H9 (cell line): ENCODE measurements around the gene HS3ST2. TPM values are rescaled to one million over a fixed set of nuclear protein-coding genes. Genes with fewer than 3 reads are reported as not detected.

Experiments
- DNase-seq: peaks from one replicate; pipeline ENCODE4 v3.0.0-alpha.2; 2017
- H2AFZ ChIP-seq: one replicate; pipeline ENCODE4 v1.6.1; 2013; ENCODE audit warnings: mild to moderate bottlenecking, low read length, control low read depth, moderate library complexity
- H2AK5ac ChIP-seq: 2 replicates; pipeline ENCODE4 v1.6.1; 2013; ENCODE audit warnings: low read length, control low read depth, mixed read lengths; ENCODE audit not compliant: insufficient read length
- H2BK120ac ChIP-seq: one replicate; pipeline ENCODE4 v1.6.1; 2013; ENCODE audit warnings: low read depth, mild to moderate bottlenecking, low read length, control low read depth, inconsistent platforms; ENCODE audit not compliant: poor library complexity, severe bottlenecking
- H2BK12ac ChIP-seq: 2 replicates; pipeline ENCODE4 v1.6.1; 2013; ENCODE audit warnings: low read length, control low read depth, mixed read lengths, low read depth; ENCODE audit not compliant: insufficient read length
- H2BK15ac ChIP-seq: 2 replicates; pipeline ENCODE4 v1.6.1; 2013; ENCODE audit warnings: low read depth, low read length, control low read depth
- H2BK20ac ChIP-seq: one replicate; pipeline ENCODE4 v1.6.1; 2013; ENCODE audit warnings: low read depth, mild to moderate bottlenecking, low read length, control low read depth, inconsistent platforms; ENCODE audit not compliant: poor library complexity, severe bottlenecking
- H2BK5ac ChIP-seq: 2 replicates; pipeline ENCODE4 v1.6.1; 2013; ENCODE audit warnings: low read length, control low read depth, mixed read lengths; ENCODE audit not compliant: insufficient read length
- H3K14ac ChIP-seq: 2 replicates; pipeline ENCODE4 v1.6.1; 2013; ENCODE audit warnings: low read length, control low read depth; ENCODE audit not compliant: insufficient read depth
- H3K18ac ChIP-seq: 2 replicates; pipeline ENCODE4 v1.6.1; 2013; ENCODE audit warnings: low read depth, mild to moderate bottlenecking, mixed read lengths, low read length, control low read depth; ENCODE audit not compliant: insufficient read length
- H3K23ac ChIP-seq: 2 replicates; pipeline ENCODE4 v1.6.1; 2013; ENCODE audit warnings: low read length, control low read depth, mixed read lengths, low read depth; ENCODE audit not compliant: insufficient read length
- H3K23me2 ChIP-seq: 2 replicates; pipeline ENCODE4 v1.6.1; 2013; ENCODE audit warnings: low read depth, mild to moderate bottlenecking, mixed read lengths, low read length, control low read depth; ENCODE audit not compliant: insufficient read length, poor library complexity, severe bottlenecking
- H3K27ac ChIP-seq: 2 replicates; pipeline ENCODE4 v1.5.1; 2013; ENCODE audit warnings: low read length, control low read depth, mixed read lengths, low read depth; ENCODE audit not compliant: insufficient read length
- H3K27me3 ChIP-seq: 2 replicates; pipeline ENCODE4 v1.6.1; 2013; ENCODE audit warnings: low read length, control low read depth, inconsistent platforms; ENCODE audit not compliant: insufficient read depth
- H3K4ac ChIP-seq: 2 replicates; pipeline ENCODE4 v1.6.1; 2013; ENCODE audit warnings: low read depth, mild to moderate bottlenecking, control low read depth, inconsistent platforms, low read length, moderate library complexity
- H3K4me1 ChIP-seq: 2 replicates; pipeline ENCODE4 v1.6.1; 2013; ENCODE audit warnings: low read length, control low read depth, inconsistent platforms; ENCODE audit not compliant: insufficient read depth
- H3K4me2 ChIP-seq: 2 replicates; pipeline ENCODE4 v1.6.1; 2013; ENCODE audit warnings: low read length, control low read depth, mixed read lengths; ENCODE audit not compliant: insufficient read length, insufficient read depth
- H3K56ac ChIP-seq: 2 replicates; pipeline ENCODE4 v1.6.1; 2013; ENCODE audit warnings: low read depth, mild to moderate bottlenecking, mixed read lengths, low read length, control low read depth; ENCODE audit not compliant: insufficient read length
- H3K79me1 ChIP-seq: 2 replicates; pipeline ENCODE4 v1.6.1; 2013; ENCODE audit warnings: low read depth, mild to moderate bottlenecking, moderate library complexity, low read length, control low read depth, inconsistent platforms; ENCODE audit not compliant: insufficient read depth, poor library complexity, severe bottlenecking
- H3K79me2 ChIP-seq: 2 replicates; pipeline ENCODE4 v1.6.1; 2013; ENCODE audit warnings: low read length, control low read depth, inconsistent platforms; ENCODE audit not compliant: insufficient read depth
- H3K9ac ChIP-seq: 2 replicates; pipeline ENCODE4 v1.6.1; 2013; ENCODE audit warnings: low read length, control low read depth, mixed read lengths; ENCODE audit not compliant: insufficient read length; ENCODE audit errors: extremely low read depth
- H3K9me3 ChIP-seq: one replicate; pipeline ENCODE4 v1.6.1; 2013; ENCODE audit warnings: low read depth, low read length, inconsistent platforms; ENCODE audit not compliant: control insufficient read depth
- H3T11ph ChIP-seq: one replicate; pipeline ENCODE4 v1.6.1; 2013; ENCODE audit warnings: mild to moderate bottlenecking, low read length, control low read depth, inconsistent platforms
- H4K20me1 ChIP-seq: one replicate; pipeline ENCODE4 v1.6.1; 2013; ENCODE audit not compliant: control insufficient read depth, insufficient read length, insufficient read depth
- H4K5ac ChIP-seq: 2 replicates; pipeline ENCODE4 v1.6.1; 2013; ENCODE audit warnings: low read depth, mild to moderate bottlenecking, mixed read lengths, low read length, control low read depth; ENCODE audit not compliant: insufficient read length
- H4K8ac ChIP-seq: replicated peaks from 2 replicates; pipeline ENCODE4 v1.6.1; 2013; ENCODE audit warnings: low read length, control low read depth, mixed read lengths, low read depth; ENCODE audit not compliant: insufficient read length
- H4K91ac ChIP-seq: 2 replicates; pipeline ENCODE4 v1.6.1; 2013; ENCODE audit warnings: low read depth, mild to moderate bottlenecking, moderate library complexity, mixed read lengths, low read length, control low read depth; ENCODE audit not compliant: insufficient read length
- H3K27ac Mint-ChIP-seq, 3 experiments: 2 replicates in 2 of 3; 3 replicates in 1 of 3; pipeline ENCODE4 v1.8.0; 2020 to 2021; ENCODE audit warnings: mixed read lengths in 3 of 3, mild to moderate bottlenecking in 1 of 3, moderate library complexity in 1 of 3
- H3K27me3 Mint-ChIP-seq: 2 replicates; pipeline ENCODE4 v1.8.0; 2021; ENCODE audit warnings: low read depth, mild to moderate bottlenecking, moderate library complexity, mixed read lengths
- H3K36me3 Mint-ChIP-seq, 3 experiments: 2 replicates in 2 of 3; 3 replicates in 1 of 3; pipeline ENCODE4 v1.8.0; 2020 to 2021; ENCODE audit warnings: low read depth in 3 of 3, mixed read lengths in 3 of 3; ENCODE audit not compliant: insufficient read depth in 1 of 3
- H3K4me1 Mint-ChIP-seq, 2 experiments: 2 replicates each; pipeline ENCODE4 v1.8.0; 2020; ENCODE audit warnings: mixed read lengths in 2 of 2
- H3K4me3 Mint-ChIP-seq, 2 experiments: 2 replicates in 1 of 2; 3 replicates in 1 of 2; pipeline ENCODE4 v1.8.0; 2020 to 2021; ENCODE audit warnings: mild to moderate bottlenecking in 2 of 2, mixed read lengths in 2 of 2, moderate library complexity in 1 of 2
- H3K9me3 Mint-ChIP-seq, 2 experiments: 2 replicates in 1 of 2; 3 replicates in 1 of 2; pipeline ENCODE4 v1.8.0; 2020; ENCODE audit warnings: mild to moderate bottlenecking in 2 of 2, mixed read lengths in 2 of 2, moderate library complexity in 1 of 2
- WGBS: extraction: QIAGEN DNeasy Blood & Tissue Kit; methylation state at CpG from one replicate; pipeline ENCODE4 v1.1.7; 2013; ENCODE audit warnings: missing lambda C conversion rate, low lambda C conversion rate, mixed read lengths; ENCODE audit not compliant: insufficient read length; ENCODE audit errors: extremely low coverage; 5-methylcytosine and 5-hydroxymethylcytosine counted together
- total RNA-seq: library from RNA; stranded (reverse); gene quantifications from 2 replicates; pipeline ENCODE4 v1.2.1, GENCODE V29; 2021
- TF ChIP-seq, protein P1 (sequence below): fragments of 200-600 bp; sonication (generic); conservative IDR thresholded peaks from 3 replicates; pipeline ENCODE4 v1.8.0; 2021; ENCODE audit warnings: antibody characterized with exemption, mild to moderate bottlenecking

HS3ST2 gene
- total RNA-seq, 1 experiment from 2014 or later = 3.1 TPM

DNA sequence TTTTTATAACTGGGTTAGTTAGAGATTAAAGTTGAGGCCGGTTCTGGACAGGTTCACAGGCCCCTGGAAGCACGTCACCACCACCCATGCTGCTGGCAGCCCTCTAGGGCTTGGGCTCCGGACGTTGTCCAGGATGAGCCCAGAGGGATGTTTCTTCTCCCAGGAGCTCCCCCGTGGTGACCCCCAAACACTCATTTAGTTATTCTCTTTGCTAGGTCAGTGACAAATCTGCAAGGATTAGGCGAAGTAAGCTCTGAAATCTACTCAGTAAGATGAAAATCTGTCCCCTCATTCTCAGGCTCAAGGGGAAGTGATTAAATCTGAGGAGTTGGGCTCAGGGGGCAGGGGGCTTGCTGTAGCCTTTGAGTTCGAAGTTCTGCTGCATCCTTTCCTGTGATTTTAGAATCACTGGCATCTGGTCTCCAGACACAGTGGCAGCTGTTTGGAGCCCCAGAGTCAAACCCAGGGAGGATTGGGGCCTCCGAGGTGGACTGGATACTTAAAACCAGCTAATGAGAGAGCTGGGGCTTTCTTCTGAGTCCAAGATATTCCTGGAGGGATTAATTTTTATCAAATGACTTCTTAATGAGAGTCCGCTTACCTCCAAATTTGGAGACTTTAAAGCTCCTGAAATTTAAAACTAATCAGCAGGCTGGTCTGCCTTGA is 49.2 kb upstream of the HS3ST2 start:
- Histone ChIP-seq H3K4ac (no peak overlapping the region), H3K14ac (no peak overlapping the region), H2BK120ac (no peak overlapping the region), H2BK15ac (no peak overlapping the region), H3K23ac (no peak overlapping the region), H4K91ac (no peak overlapping the region), H2BK20ac (no peak overlapping the region), H2AK5ac (no peak overlapping the region), H3K56ac (no peak overlapping the region), H3K27me3 (no peaks in the 10 kb centered on the region), H4K5ac (no peak overlapping the region), H4K20me1 (no peaks in the 10 kb centered on the region), H3K4me1 (no peaks in the 10 kb centered on the region), H4K8ac (no peak overlapping the region), H3T11ph (no peak overlapping the region), H3K9ac (no peak overlapping the region), H3K23me2 (no peaks in the 10 kb centered on the region), H3K9me3 (no peaks in the 10 kb centered on the region), H3K79me2 (no peaks in the 10 kb centered on the region), H3K79me1 (no peaks in the 10 kb centered on the region), H2BK12ac (no peak overlapping the region), H3K18ac (no peak overlapping the region), H3K27ac (no peak overlapping the region), H2AFZ (no peak overlapping the region), H2BK5ac (no peak overlapping the region), H3K4me2 (no peak overlapping the region)
- TF ChIP-seq, protein P1, sequence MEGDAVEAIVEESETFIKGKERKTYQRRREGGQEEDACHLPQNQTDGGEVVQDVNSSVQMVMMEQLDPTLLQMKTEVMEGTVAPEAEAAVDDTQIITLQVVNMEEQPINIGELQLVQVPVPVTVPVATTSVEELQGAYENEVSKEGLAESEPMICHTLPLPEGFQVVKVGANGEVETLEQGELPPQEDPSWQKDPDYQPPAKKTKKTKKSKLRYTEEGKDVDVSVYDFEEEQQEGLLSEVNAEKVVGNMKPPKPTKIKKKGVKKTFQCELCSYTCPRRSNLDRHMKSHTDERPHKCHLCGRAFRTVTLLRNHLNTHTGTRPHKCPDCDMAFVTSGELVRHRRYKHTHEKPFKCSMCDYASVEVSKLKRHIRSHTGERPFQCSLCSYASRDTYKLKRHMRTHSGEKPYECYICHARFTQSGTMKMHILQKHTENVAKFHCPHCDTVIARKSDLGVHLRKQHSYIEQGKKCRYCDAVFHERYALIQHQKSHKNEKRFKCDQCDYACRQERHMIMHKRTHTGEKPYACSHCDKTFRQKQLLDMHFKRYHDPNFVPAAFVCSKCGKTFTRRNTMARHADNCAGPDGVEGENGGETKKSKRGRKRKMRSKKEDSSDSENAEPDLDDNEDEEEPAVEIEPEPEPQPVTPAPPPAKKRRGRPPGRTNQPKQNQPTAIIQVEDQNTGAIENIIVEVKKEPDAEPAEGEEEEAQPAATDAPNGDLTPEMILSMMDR = no peak
- no CpG with 5 or more reads among the region's 9 CpGs for WGBS
- H3K4me3 Mint-ChIP-seq = no peak overlapping the region
- H3K27me3 Mint-ChIP-seq = no peaks in the 10 kb centered on the region
- H3K4me1 Mint-ChIP-seq = peaks cover 19 to 22% of the 10 kb centered on the region in 2 experiments
- no peak for DNase-seq
- no peaks in the 10 kb centered on the region for H3K36me3 Mint-ChIP-seq
- H3K27ac Mint-ChIP-seq = peak overlapping the region in 2 of 3 experiments; percentile 81 to 92; a peak in 3 of 7 replicates
- H3K9me3 Mint-ChIP-seq = no peaks in the 10 kb centered on the region
